ENCODE results near the gene LORICRIN.

DNA sequence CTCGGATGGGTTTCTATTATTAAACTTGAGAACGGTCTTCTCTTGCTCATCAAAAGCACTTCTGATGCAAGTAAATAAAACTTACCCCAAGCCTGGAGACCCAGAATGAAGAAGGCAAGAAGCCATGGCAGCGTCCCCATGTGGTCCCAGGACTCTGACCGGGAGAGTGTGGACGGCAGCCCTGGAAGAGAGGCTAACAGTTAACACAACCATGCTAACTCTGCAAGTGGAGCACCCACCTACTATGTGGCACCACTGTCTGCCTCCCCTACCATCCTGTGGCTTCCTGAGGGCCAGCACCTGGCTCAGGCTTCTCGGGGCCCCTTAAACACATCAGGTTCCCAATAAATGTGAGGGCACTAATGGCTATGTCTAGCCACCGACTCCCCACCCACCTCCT is 51.0 kb downstream of the LORICRIN start:
- TF ChIP-seq EGR1 (IDR thresholded peaks at IDR 0.05), result no peak
- no peak for TF ChIP-seq NFIC (IDR thresholded peaks at IDR 0.05)
- TF ChIP-seq FOXM1 (IDR thresholded peaks at IDR 0.05; ENCODE audit: borderline replicate concordance, low read depth), result no peak
- no peak for TF ChIP-seq YY1 (IDR thresholded peaks at IDR 0.05; ENCODE audit: low read depth)
- TF ChIP-seq CEBPB (IDR thresholded peaks at IDR 0.05), result no peak
- no peak for TF ChIP-seq EP300 (IDR thresholded peaks at IDR 0.05; ENCODE audit: borderline replicate concordance)
- no peak for TF ChIP-seq TEAD4 (IDR thresholded peaks at IDR 0.05)
- TF ChIP-seq, protein P1, sequence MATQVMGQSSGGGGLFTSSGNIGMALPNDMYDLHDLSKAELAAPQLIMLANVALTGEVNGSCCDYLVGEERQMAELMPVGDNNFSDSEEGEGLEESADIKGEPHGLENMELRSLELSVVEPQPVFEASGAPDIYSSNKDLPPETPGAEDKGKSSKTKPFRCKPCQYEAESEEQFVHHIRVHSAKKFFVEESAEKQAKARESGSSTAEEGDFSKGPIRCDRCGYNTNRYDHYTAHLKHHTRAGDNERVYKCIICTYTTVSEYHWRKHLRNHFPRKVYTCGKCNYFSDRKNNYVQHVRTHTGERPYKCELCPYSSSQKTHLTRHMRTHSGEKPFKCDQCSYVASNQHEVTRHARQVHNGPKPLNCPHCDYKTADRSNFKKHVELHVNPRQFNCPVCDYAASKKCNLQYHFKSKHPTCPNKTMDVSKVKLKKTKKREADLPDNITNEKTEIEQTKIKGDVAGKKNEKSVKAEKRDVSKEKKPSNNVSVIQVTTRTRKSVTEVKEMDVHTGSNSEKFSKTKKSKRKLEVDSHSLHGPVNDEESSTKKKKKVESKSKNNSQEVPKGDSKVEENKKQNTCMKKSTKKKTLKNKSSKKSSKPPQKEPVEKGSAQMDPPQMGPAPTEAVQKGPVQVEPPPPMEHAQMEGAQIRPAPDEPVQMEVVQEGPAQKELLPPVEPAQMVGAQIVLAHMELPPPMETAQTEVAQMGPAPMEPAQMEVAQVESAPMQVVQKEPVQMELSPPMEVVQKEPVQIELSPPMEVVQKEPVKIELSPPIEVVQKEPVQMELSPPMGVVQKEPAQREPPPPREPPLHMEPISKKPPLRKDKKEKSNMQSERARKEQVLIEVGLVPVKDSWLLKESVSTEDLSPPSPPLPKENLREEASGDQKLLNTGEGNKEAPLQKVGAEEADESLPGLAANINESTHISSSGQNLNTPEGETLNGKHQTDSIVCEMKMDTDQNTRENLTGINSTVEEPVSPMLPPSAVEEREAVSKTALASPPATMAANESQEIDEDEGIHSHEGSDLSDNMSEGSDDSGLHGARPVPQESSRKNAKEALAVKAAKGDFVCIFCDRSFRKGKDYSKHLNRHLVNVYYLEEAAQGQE (IDR thresholded peaks at IDR 0.05; ENCODE audit: low read depth), result no peak
- TF ChIP-seq TAF1 (IDR thresholded peaks at IDR 0.05; ENCODE audit: low read depth), result no peak
- no peak for TF ChIP-seq RAD21 (IDR thresholded peaks at IDR 0.05; ENCODE audit: low read depth)
- no peak for TF ChIP-seq ZBTB7A (IDR thresholded peaks at IDR 0.05; ENCODE audit: low read depth)
- TF ChIP-seq MAX (IDR thresholded peaks at IDR 0.05), result no peak
- no peak for TF ChIP-seq CREB1 (IDR thresholded peaks at IDR 0.05; ENCODE audit: low read depth)

All from Ishikawa (cell line).